HepG2 (cell line): ENCODE measurements around the gene CDAN1. TPM values are rescaled to one million over a fixed set of nuclear protein-coding genes. Genes with fewer than 3 reads are reported as not detected.

Experiments used
- ADNP ChIP-seq: sonication (generic); formaldehyde crosslinking; IDR thresholded peaks from 2 replicates; pipeline ENCODE4 v1.4.0; 2020; ENCODE audit warnings: missing genetic modification reagents
- ARNT ChIP-seq: fragments of 450-650 bp; IDR thresholded peaks from 2 replicates; pipeline ENCODE4 v1.6.1; 2017
- KDM2A ChIP-seq: sonication (generic); formaldehyde crosslinking; IDR thresholded peaks from 2 replicates; pipeline ENCODE4 v1.4.0; 2020; ENCODE audit warnings: low read depth, missing genetic modification reagents, borderline replicate concordance
- MBD4 ChIP-seq: IDR thresholded peaks from 2 replicates; pipeline ENCODE4 v1.6.1; 2012; ENCODE audit warnings: low read length, inconsistent platforms, borderline replicate concordance
- MEF2D ChIP-seq: sonication (generic); formaldehyde crosslinking; IDR thresholded peaks from 2 replicates; pipeline ENCODE4 v1.5.1; 2020; ENCODE audit warnings: mild to moderate bottlenecking, missing genetic modification reagents
- MZF1 ChIP-seq: sonication (generic); formaldehyde crosslinking; IDR thresholded peaks from 2 replicates; pipeline ENCODE4 v1.8.1; 2023; ENCODE audit warnings: mild to moderate bottlenecking, missing genetic modification reagents, borderline replicate concordance
- NRL ChIP-seq: sonication (generic); formaldehyde crosslinking; IDR thresholded peaks from 2 replicates; pipeline ENCODE4 v1.5.0; 2020; ENCODE audit warnings: missing genetic modification reagents, mild to moderate bottlenecking, moderate library complexity, borderline replicate concordance
- POLR2AphosphoS2 ChIP-seq: IDR thresholded peaks from 2 replicates; pipeline ENCODE4 v1.6.1; 2011; ENCODE audit warnings: low read depth, low read length, improper control_type of control experiment
- PRMT3 ChIP-seq: sonication (generic); formaldehyde crosslinking; IDR thresholded peaks from 2 replicates; pipeline ENCODE4 v1.8.1; 2022; ENCODE audit warnings: low read depth, mild to moderate bottlenecking, moderate library complexity, missing genetic modification reagents, borderline replicate concordance
- SRSF1 ChIP-seq: fragments of 200-400 bp; formaldehyde crosslinking; optimal IDR thresholded peaks from 2 replicates; pipeline ENCODE3; 2017; ENCODE audit warnings: mild to moderate bottlenecking, low read depth, low read length, moderate library complexity
- ZBTB38 ChIP-seq: sonication (generic); formaldehyde crosslinking; IDR thresholded peaks from 2 replicates; pipeline ENCODE4 v1.5.1; 2020; ENCODE audit warnings: mild to moderate bottlenecking, missing genetic modification reagents
- ZNF253 ChIP-seq: sonication (generic); formaldehyde crosslinking; IDR thresholded peaks from 2 replicates; pipeline ENCODE4 v1.8.0; 2022; ENCODE audit warnings: mild to moderate bottlenecking, missing genetic modification reagents, borderline replicate concordance
- polyA plus RNA-seq, 8 experiments: library from polyadenylated mRNA; depleted of rRNA in 3 of 8; stranded (reverse) in 7 of 8; unstranded in 1 of 8; fragments of >200 nt; fragmentation: Illumina TruSeq in 4 of 8; extraction: Trizol in 4 of 8; gene quantifications; 2 replicates each; pipeline versions ENCODE4 v1.2.1 to v1.2.3, GENCODE V29; 2011 to 2016; ENCODE audit warnings: low read depth in 4 of 8, missing spikeins in 1 of 8, mixed read lengths in 1 of 8; ENCODE audit not compliant: insufficient read depth in 1 of 8
- total RNA-seq, 5 experiments: library from RNA; depleted of rRNA; stranded (reverse); fragments of >200 nt; fragmentation: Illumina TruSeq; extraction: Trizol; gene quantifications; 2 replicates each; pipeline ENCODE4 v1.2.3, GENCODE V29; 2016; ENCODE audit warnings: low read depth in 1 of 5
- TF ChIP-seq, protein P1 (sequence below): sonication (generic); formaldehyde crosslinking; IDR thresholded peaks from 2 replicates; pipeline ENCODE4 v1.4.0; 2020; ENCODE audit warnings: low read depth, mild to moderate bottlenecking, missing genetic modification reagents
- TF ChIP-seq, protein P2 (sequence below): sonication (generic); formaldehyde crosslinking; IDR thresholded peaks from 2 replicates; pipeline ENCODE4 v1.8.1; 2022; ENCODE audit warnings: low read depth, mild to moderate bottlenecking, missing genetic modification reagents
- TF ChIP-seq, protein P3 (sequence below): sonication (generic); formaldehyde crosslinking; IDR thresholded peaks from 2 replicates; pipeline ENCODE4 v1.9.0; 2021; ENCODE audit warnings: mild to moderate bottlenecking, missing genetic modification reagents
- TF ChIP-seq, protein P4 (sequence below): sonication (generic); formaldehyde crosslinking; conservative IDR thresholded peaks from 2 replicates; pipeline ENCODE4 v1.4.0; 2020; ENCODE audit warnings: missing genetic modification reagents
- TF ChIP-seq, protein P5 (sequence below): IDR thresholded peaks from 2 replicates; pipeline ENCODE4 v1.6.1; 2016; ENCODE audit warnings: missing compliant biosample characterization, missing genetic modification reagents, borderline replicate concordance

The CDAN1 gene
- total and polyA plus RNA-seq, 2 of the 13 experiments (the other 11 are each of a cell fraction or from before 2014, with no cell fraction given): 5.0 to 16.1 TPM

GRCh38 chr15:42736793-42737528 lies at the start of gene CDAN1 (continued):
- TF ChIP-seq, protein P1, sequence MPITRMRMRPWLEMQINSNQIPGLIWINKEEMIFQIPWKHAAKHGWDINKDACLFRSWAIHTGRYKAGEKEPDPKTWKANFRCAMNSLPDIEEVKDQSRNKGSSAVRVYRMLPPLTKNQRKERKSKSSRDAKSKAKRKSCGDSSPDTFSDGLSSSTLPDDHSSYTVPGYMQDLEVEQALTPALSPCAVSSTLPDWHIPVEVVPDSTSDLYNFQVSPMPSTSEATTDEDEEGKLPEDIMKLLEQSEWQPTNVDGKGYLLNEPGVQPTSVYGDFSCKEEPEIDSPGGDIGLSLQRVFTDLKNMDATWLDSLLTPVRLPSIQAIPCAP (CRISPR knock-in tag): no peak
- TF ChIP-seq POLR2AphosphoS2 (no peak), ADNP (CRISPR knock-in tag) (no peak), MZF1 (CRISPR knock-in tag) (no peak), SRSF1 (no peak), MEF2D (no peak), NRL (CRISPR knock-in tag) (no peak), MBD4 (no peak), ARNT (no peak), ZBTB38 (CRISPR knock-in tag) (no peak), ZNF253 (CRISPR knock-in tag) (no peak), KDM2A (CRISPR knock-in tag) (peak; percentile 59; the same call in 1 of the 2 replicates), PRMT3 (CRISPR knock-in tag) (no peak)
- TF ChIP-seq, protein P2, sequence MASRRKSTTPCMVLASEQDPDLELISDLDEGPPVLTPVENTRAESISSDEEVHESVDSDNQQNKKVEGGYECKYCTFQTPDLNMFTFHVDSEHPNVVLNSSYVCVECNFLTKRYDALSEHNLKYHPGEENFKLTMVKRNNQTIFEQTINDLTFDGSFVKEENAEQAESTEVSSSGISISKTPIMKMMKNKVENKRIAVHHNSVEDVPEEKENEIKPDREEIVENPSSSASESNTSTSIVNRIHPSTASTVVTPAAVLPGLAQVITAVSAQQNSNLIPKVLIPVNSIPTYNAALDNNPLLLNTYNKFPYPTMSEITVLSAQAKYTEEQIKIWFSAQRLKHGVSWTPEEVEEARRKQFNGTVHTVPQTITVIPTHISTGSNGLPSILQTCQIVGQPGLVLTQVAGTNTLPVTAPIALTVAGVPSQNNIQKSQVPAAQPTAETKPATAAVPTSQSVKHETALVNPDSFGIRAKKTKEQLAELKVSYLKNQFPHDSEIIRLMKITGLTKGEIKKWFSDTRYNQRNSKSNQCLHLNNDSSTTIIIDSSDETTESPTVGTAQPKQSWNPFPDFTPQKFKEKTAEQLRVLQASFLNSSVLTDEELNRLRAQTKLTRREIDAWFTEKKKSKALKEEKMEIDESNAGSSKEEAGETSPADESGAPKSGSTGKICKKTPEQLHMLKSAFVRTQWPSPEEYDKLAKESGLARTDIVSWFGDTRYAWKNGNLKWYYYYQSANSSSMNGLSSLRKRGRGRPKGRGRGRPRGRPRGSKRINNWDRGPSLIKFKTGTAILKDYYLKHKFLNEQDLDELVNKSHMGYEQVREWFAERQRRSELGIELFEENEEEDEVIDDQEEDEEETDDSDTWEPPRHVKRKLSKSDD (CRISPR knock-in tag): no peak
- TF ChIP-seq, protein P3, sequence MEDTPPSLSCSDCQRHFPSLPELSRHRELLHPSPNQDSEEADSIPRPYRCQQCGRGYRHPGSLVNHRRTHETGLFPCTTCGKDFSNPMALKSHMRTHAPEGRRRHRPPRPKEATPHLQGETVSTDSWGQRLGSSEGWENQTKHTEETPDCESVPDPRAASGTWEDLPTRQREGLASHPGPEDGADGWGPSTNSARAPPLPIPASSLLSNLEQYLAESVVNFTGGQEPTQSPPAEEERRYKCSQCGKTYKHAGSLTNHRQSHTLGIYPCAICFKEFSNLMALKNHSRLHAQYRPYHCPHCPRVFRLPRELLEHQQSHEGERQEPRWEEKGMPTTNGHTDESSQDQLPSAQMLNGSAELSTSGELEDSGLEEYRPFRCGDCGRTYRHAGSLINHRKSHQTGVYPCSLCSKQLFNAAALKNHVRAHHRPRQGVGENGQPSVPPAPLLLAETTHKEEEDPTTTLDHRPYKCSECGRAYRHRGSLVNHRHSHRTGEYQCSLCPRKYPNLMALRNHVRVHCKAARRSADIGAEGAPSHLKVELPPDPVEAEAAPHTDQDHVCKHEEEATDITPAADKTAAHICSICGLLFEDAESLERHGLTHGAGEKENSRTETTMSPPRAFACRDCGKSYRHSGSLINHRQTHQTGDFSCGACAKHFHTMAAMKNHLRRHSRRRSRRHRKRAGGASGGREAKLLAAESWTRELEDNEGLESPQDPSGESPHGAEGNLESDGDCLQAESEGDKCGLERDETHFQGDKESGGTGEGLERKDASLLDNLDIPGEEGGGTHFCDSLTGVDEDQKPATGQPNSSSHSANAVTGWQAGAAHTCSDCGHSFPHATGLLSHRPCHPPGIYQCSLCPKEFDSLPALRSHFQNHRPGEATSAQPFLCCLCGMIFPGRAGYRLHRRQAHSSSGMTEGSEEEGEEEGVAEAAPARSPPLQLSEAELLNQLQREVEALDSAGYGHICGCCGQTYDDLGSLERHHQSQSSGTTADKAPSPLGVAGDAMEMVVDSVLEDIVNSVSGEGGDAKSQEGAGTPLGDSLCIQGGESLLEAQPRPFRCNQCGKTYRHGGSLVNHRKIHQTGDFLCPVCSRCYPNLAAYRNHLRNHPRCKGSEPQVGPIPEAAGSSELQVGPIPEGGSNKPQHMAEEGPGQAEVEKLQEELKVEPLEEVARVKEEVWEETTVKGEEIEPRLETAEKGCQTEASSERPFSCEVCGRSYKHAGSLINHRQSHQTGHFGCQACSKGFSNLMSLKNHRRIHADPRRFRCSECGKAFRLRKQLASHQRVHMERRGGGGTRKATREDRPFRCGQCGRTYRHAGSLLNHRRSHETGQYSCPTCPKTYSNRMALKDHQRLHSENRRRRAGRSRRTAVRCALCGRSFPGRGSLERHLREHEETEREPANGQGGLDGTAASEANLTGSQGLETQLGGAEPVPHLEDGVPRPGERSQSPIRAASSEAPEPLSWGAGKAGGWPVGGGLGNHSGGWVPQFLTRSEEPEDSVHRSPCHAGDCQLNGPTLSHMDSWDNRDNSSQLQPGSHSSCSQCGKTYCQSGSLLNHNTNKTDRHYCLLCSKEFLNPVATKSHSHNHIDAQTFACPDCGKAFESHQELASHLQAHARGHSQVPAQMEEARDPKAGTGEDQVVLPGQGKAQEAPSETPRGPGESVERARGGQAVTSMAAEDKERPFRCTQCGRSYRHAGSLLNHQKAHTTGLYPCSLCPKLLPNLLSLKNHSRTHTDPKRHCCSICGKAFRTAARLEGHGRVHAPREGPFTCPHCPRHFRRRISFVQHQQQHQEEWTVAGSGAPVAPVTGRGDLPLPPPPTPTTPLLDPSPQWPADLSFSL (CRISPR knock-in tag): no peak
- TF ChIP-seq, protein P4, sequence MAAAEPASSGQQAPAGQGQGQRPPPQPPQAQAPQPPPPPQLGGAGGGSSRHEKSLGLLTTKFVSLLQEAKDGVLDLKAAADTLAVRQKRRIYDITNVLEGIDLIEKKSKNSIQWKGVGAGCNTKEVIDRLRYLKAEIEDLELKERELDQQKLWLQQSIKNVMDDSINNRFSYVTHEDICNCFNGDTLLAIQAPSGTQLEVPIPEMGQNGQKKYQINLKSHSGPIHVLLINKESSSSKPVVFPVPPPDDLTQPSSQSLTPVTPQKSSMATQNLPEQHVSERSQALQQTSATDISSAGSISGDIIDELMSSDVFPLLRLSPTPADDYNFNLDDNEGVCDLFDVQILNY (CRISPR knock-in tag): no peak
- TF ChIP-seq, protein P5, sequence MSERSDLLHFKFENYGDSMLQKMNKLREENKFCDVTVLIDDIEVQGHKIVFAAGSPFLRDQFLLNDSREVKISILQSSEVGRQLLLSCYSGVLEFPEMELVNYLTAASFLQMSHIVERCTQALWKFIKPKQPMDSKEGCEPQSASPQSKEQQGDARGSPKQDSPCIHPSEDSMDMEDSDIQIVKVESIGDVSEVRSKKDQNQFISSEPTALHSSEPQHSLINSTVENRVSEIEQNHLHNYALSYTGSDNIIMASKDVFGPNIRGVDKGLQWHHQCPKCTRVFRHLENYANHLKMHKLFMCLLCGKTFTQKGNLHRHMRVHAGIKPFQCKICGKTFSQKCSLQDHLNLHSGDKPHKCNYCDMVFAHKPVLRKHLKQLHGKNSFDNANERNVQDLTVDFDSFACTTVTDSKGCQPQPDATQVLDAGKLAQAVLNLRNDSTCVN (CRISPR knock-in tag): no peak
